HG03064 (cell line): Measurements from ENCODE around the gene HESX1.

Experiments
- ATAC-seq: cut with Tn5 transposase; IDR thresholded peaks from one replicate; pipeline ENCODE4 v1.9.1; 2021; ENCODE audit warnings: low read depth; ENCODE audit not compliant: unreplicated experiment

Gene HESX1

GRCh38 chr3:57150113-57150581, 49.6 kb downstream of the HESX1 start:
- no peak for ATAC-seq
